Measurements from ENCODE around the gene RBM47. TPM values are rescaled to one million over a fixed set of nuclear protein-coding genes. Genes with fewer than 3 reads are reported as not detected.

RBM47 gene
- total and polyA plus RNA-seq, 8 donors: 12.3 to 59.6 (median 32.4) TPM

DNA sequence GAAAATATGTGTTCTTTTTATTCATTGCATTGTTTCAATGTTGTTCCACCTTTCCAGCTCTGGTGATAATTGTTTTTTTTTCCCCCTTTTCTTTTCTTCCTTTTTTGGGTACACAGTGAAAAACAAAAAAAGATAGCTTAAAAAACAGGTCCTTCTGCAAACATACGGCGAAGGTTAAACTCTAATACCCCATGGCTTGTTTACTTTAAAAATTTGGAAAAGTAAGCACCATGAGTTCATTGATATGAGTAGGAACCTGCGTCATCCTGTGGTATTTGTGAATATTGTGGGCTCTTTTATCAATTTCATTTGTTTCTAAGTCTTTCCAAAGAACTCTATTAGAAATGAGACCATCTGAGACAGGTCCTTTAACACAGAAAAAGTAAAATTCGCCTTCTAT lies 171.0 kb downstream of the RBM47 start:
- no peaks in the 10 kb centered on the region for H3K9me3 ChIP-seq
- TF ChIP-seq, protein P1, sequence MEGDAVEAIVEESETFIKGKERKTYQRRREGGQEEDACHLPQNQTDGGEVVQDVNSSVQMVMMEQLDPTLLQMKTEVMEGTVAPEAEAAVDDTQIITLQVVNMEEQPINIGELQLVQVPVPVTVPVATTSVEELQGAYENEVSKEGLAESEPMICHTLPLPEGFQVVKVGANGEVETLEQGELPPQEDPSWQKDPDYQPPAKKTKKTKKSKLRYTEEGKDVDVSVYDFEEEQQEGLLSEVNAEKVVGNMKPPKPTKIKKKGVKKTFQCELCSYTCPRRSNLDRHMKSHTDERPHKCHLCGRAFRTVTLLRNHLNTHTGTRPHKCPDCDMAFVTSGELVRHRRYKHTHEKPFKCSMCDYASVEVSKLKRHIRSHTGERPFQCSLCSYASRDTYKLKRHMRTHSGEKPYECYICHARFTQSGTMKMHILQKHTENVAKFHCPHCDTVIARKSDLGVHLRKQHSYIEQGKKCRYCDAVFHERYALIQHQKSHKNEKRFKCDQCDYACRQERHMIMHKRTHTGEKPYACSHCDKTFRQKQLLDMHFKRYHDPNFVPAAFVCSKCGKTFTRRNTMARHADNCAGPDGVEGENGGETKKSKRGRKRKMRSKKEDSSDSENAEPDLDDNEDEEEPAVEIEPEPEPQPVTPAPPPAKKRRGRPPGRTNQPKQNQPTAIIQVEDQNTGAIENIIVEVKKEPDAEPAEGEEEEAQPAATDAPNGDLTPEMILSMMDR (IDR thresholded peaks at IDR 0.05): no peak
- intact Hi-C loops (cut with DNase I): no loop called here
- peaks cover 43 to 74% (median 71%) of the 10 kb centered on the region in 3 donors for H3K4me1 ChIP-seq
- no peak for DNase-seq
- peak; percentile 71 to 75 (median 72) for ATAC-seq
- FAIRE-seq: no peak
- peak overlapping the region in 3 of 4 donors; percentile 34 to 79 (median 61) for H3K27ac ChIP-seq
- H3K36me3 ChIP-seq: no peaks in the 10 kb centered on the region
- 18 to 20% methylated on average over 4 of the region's 4 CpGs for WGBS, 2 donors
- no peaks in the 10 kb centered on the region for H3K27me3 ChIP-seq
- no peak overlapping the region for H3K4me3 ChIP-seq

DNA sequence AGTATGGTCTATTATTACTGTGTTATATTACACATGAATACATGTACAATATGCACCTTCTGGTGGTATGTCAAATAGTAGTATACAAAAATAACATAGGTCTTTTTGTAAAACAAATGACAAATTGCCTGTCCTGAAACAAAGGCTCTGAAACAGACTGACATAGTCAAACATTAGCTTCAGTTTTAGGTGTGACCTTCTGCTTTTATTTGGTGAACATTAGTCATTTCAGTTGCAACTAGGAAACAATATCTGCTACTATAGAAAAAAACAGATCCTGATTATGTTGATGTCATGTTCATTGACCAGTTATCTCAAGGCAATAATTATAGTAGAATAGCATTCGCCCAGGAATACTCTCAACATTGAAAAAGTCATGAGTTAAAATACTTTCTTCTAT lies 171.6 kb downstream of the RBM47 start:
- WGBS, 2 donors: 11 to 17% methylated on average over 1 of the region's 1 CpG
- Histone ChIP-seq H3K4me3 (no peak overlapping the region), H3K36me3 (no peaks in the 10 kb centered on the region), H3K27me3 (no peaks in the 10 kb centered on the region), H3K9me3 (no peaks in the 10 kb centered on the region), H3K4me1 (peaks cover 43 to 76% (median 73%) of the 10 kb centered on the region in 3 donors), H3K27ac (peak overlapping the region in 3 of 4 donors; percentile 34 to 79 (median 59))
- intact Hi-C loops (cut with DNase I): no loop called here
- no peak for DNase-seq
- FAIRE-seq: peak; percentile 65
- TF ChIP-seq, protein P1 (IDR thresholded peaks at IDR 0.05): no peak
- peak; percentile 62 to 74 (median 71) for ATAC-seq

DNA sequence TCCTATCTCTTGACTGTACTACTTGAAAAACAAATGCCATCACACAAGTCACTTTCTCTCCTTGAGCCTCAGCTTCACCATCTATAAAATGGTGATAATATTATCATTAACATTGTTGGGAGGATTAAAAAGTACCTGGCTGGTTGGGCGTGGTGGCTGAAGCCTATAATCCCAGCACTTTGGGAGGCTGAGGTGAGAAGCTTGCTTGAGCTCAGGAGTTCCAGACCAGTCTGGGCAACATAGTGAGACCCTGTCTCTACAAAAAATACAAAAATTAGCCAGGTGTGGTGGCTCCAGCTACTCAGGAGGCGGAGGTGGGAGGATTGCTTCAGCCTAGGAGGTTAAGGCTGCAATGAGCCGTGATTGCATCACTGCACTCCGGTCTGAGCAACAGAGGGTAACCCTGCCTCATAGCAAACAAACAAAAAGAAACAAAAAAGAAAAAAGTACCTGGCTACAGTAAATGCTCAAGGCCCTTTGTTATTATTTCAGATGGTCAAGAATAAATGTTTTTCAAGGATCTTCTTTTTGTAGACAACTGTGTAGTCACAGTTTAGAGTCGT lies 174.2 kb downstream of the RBM47 start:
- FAIRE-seq (no peak), ATAC-seq (peak in 3 of 4 donors; percentile 30 to 58 (median 42)), DNase-seq (peak in 3 of 6 donors; percentile 39 to 62 (median 46))
- no peak overlapping the region for H3K4me3 ChIP-seq
- TF ChIP-seq, protein P1 (IDR thresholded peaks at IDR 0.05): no peak
- no peaks in the 10 kb centered on the region for H3K9me3 ChIP-seq
- H3K4me1 ChIP-seq: peaks cover 42 to 66% (median 49%) of the 10 kb centered on the region in 3 donors
- WGBS, 2 donors: 56 to 61% methylated on average over 5 of the region's 5 CpGs
- H3K27me3 ChIP-seq: no peaks in the 10 kb centered on the region
- H3K27ac ChIP-seq: peak overlapping the region in 2 of 4 donors; percentile 46 to 59
- intact Hi-C loops (cut with DNase I): no loop called here
- H3K36me3 ChIP-seq: no peaks in the 10 kb centered on the region

DNA sequence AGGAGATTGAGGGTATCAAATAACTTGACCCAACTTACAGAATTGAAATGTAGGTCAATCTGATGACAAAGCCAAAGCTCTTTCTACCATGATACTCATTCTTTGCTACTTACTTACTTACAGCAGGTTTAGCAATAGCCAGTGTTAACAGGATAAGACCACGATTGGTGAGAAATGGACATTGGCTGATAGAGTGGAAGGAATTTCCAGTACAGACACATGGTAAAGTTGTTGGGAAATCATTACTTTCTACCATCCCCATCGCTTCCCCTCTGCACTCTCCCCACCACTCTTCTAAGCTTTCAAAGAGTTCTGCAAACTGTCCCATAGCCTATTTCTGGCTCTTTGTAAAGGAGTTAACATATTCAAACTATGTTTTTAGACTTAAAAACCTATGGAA lies 174.8 kb downstream of the RBM47 start:
- WGBS, 2 donors: 77 to 86% methylated on average over 2 of the region's 2 CpGs

More for the DNA sequence above, 174.8 kb downstream of the RBM47 start:
- TF ChIP-seq, protein P1 (IDR thresholded peaks at IDR 0.05): no peak
- Histone ChIP-seq H3K27me3 (no peaks in the 10 kb centered on the region), H3K36me3 (no peaks in the 10 kb centered on the region), H3K9me3 (no peaks in the 10 kb centered on the region), H3K27ac (peak overlapping the region in 2 of 4 donors; percentile 46 to 59), H3K4me1 (peaks cover 37 to 65% (median 43%) of the 10 kb centered on the region in 3 donors), H3K4me3 (no peak overlapping the region)
- FAIRE-seq (no peak), ATAC-seq (no peak), DNase-seq (no peak)
- intact Hi-C loops (cut with DNase I): no loop called here

Measured in pancreas (tissue), 10 donors.